GM13976 (cell line): ENCODE results near the gene SLC9A8.
"Not testable (repeated sequence)": the region's sequence is repeated elsewhere in the genome, so short reads cannot be mapped to it uniquely, and the experiment has no call there.

Experiments
- DNase-seq: peaks from one replicate; pipeline ENCODE4 v3.0.0; 2012; ENCODE audit warnings: low spot score
- in situ Hi-C: fragments of 300-500 bp; cut with MboI; formaldehyde crosslinking; loops from one replicate; pipeline ENCODE4 v1.12.0; 2022; ENCODE audit warnings: low sequenced_read_pairs, mixed read lengths, inconsistent platforms; ENCODE audit not compliant: unreplicated experiment
- TF ChIP-seq, protein P1 (sequence below): IDR thresholded peaks from 2 replicates; pipeline ENCODE4 v1.5.1; 2012; ENCODE audit warnings: borderline replicate concordance, mild to moderate bottlenecking; ENCODE audit not compliant: insufficient read depth; ENCODE audit errors: extremely low read depth, missing control alignments, control extremely low read depth

SLC9A8 gene

DNA sequence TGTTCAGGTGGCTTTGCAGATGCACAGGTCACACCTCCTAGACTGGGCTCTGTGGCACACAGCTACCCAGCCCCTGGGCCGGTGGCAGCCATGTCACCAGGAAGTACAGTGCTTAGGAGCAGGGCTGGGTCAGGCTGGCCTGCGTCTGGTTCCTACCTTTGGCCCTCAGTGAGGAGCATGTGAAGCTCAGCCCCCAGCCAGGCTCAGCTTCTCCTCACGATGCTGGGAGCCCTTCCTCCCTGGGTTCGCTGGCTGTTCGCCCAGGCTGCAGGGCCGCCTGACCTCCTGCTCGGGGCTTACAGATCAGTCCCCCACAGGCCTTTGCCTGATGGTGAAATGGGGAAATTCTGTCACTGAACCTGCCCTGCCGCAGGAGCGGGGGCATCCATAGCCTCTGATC lies 79.6 kb downstream of the SLC9A8 start:
- DNase-seq, result no peak
- TF ChIP-seq, protein P1, sequence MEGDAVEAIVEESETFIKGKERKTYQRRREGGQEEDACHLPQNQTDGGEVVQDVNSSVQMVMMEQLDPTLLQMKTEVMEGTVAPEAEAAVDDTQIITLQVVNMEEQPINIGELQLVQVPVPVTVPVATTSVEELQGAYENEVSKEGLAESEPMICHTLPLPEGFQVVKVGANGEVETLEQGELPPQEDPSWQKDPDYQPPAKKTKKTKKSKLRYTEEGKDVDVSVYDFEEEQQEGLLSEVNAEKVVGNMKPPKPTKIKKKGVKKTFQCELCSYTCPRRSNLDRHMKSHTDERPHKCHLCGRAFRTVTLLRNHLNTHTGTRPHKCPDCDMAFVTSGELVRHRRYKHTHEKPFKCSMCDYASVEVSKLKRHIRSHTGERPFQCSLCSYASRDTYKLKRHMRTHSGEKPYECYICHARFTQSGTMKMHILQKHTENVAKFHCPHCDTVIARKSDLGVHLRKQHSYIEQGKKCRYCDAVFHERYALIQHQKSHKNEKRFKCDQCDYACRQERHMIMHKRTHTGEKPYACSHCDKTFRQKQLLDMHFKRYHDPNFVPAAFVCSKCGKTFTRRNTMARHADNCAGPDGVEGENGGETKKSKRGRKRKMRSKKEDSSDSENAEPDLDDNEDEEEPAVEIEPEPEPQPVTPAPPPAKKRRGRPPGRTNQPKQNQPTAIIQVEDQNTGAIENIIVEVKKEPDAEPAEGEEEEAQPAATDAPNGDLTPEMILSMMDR, result no peak
- in situ Hi-C loops, result no loop called here

- in situ Hi-C loops, result no loop called here
These were observed 80.2 kb downstream of the SLC9A8 start for GRCh38 chr20:49892817-49893216.

DNA sequence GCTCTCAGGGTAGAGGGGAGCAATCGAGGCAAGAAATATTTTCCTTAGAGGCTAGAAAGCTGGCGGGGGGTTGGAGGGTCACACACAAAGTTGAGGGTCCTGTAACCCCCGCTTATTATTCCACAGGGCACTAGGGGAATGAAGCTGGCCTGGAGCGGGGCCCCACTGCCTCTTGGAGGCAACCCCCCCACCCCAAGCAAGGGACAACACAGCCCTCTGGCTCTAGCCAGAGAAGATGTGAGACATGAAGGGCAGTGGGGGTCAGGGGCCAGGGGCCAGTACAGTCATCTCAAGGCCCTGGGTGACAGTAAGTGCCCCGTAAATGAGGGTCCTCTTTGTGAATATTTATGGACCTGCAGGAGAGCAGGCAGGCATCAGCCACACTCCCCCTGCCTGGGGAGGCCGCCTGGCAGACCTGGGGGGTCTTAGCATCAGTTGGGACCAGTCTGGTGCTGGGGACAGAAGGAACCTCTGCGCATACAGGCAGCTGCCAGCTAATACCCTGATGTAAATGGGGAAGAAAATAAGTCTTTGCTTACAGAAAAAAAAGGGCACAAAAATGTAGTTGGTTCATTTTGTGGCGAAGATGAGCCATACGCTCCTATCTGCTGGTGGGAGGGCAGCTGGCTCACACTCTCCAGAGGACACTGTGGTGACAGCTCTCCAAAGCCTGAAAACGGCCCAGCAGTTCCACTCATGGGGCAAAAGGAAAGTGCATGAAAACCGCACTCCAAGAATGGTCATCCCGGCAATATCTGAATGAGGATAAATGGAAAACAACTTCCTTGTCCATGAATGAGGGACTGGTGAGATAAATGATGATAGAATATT lies 80.8 kb downstream of the SLC9A8 start:
- TF ChIP-seq, protein P1, result no peak
- no peak for DNase-seq
- in situ Hi-C loops, result no loop called here

More at GRCh38 chr20:49892817-49893216, 80.2 kb downstream of the SLC9A8 start:
- TF ChIP-seq, protein P1, result no peak
- DNase-seq, result no peak

DNA sequence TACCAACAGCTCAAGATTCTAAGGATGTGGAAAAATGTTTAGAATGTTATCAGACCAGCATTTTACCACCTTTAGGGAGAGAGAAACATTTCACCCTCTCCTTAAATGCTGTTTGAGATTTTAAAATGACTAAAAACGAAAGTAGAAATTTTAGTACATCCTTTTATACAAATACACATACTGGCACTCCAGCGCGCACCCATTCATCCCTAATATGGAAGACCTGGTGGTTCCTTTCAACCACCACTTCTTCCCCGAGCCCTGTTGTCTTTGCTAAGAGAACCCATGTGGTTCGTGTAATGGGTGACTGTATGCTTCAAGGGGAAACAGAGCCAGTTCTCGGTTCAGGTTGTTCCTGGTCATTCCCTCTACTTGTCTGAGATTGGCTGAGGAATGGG lies 81.4 kb downstream of the SLC9A8 start:
- DNase-seq, result peak; percentile 64
- TF ChIP-seq, protein P1, result no peak
- in situ Hi-C loops, result no loop called here

- DNase-seq, in situ Hi-C loops: not testable (repeated sequence)
These were observed 83.0 kb downstream of the SLC9A8 start for GRCh38 chr20:49895474-49896093.

- TF ChIP-seq, protein P1, result no peak
- no peak for DNase-seq
- in situ Hi-C loops, result no loop called here
These were observed 83.6 kb downstream of the SLC9A8 start for GRCh38 chr20:49896204-49896603.
